ENCODE results near the gene USH2A.

GRCh38 chr1:216410026-216410425, 13.2 kb downstream of the USH2A start:
- no peak for TF ChIP-seq TAF1 (IDR thresholded peaks at IDR 0.05; ENCODE audit: low read depth)
- no peak for TF ChIP-seq CTCF (IDR thresholded peaks at IDR 0.05; ENCODE audit: poor library complexity, severe bottlenecking)
- TF ChIP-seq EZH2 (IDR thresholded peaks at IDR 0.05; ENCODE audit: borderline replicate concordance, insufficient read depth, low read length, poor library complexity, severe bottlenecking) = no peak
- no peak for TF ChIP-seq POLR2AphosphoS5 (IDR thresholded peaks at IDR 0.05)
- no peak for TF ChIP-seq REST (IDR thresholded peaks at IDR 0.05; ENCODE audit: borderline replicate concordance)
